GM12874 (cell line): Measurements from ENCODE around the gene BRAT1.

Source experiments
- TF ChIP-seq, protein P1 (sequence below): IDR thresholded peaks from 2 replicates; pipeline ENCODE4 v1.5.1; 2011; ENCODE audit warnings: low read depth, mild to moderate bottlenecking, control low read depth, low read length, moderate library complexity; ENCODE audit not compliant: insufficient read depth

BRAT1 gene

GRCh38 chr7:2566348-2566889, 11.1 kb upstream of the BRAT1 start:
- TF ChIP-seq, protein P1, sequence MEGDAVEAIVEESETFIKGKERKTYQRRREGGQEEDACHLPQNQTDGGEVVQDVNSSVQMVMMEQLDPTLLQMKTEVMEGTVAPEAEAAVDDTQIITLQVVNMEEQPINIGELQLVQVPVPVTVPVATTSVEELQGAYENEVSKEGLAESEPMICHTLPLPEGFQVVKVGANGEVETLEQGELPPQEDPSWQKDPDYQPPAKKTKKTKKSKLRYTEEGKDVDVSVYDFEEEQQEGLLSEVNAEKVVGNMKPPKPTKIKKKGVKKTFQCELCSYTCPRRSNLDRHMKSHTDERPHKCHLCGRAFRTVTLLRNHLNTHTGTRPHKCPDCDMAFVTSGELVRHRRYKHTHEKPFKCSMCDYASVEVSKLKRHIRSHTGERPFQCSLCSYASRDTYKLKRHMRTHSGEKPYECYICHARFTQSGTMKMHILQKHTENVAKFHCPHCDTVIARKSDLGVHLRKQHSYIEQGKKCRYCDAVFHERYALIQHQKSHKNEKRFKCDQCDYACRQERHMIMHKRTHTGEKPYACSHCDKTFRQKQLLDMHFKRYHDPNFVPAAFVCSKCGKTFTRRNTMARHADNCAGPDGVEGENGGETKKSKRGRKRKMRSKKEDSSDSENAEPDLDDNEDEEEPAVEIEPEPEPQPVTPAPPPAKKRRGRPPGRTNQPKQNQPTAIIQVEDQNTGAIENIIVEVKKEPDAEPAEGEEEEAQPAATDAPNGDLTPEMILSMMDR, result no peak

GRCh38 chr7:2564970-2565540, 9.7 kb upstream of the BRAT1 start:
- TF ChIP-seq, protein P1, result no peak

- TF ChIP-seq, protein P1, result no peak
These were observed 4.1 kb upstream of the BRAT1 start for GRCh38 chr7:2559283-2559950.

GRCh38 chr7:2558629-2559282, 3.4 kb upstream of the BRAT1 start, which contains the start of gene IQCE:
TSS of gene IQCE (plus strand) at chr7:2558979. CDS start at chr7:2559182, 203 bp downstream.
- TF ChIP-seq, protein P1, result no peak

DNA sequence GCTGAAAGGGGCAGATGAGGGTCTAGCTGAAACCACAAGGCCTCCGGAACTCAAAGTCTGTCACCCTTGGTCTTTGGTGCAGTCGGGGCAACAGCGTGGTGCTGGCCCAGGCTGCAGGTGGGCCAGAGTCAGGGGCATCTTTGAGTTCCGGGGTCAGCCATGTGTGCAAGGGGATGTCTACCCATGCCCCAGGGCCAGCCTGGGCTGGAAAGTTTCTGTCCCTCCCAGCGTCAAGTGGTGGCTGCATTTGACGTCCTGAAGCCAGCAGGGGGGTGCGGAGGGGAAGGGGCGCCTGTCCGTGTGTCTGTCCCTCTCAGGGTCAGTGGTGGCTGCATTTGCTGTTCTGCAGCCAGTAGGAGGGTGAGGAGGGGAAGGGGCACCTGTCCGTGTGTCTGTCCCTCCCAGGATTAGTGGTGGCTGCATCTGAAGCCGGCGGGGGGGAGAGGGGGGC, 638 bp downstream of the BRAT1 start:
- TF ChIP-seq, protein P1, result peak; percentile 27

DNA sequence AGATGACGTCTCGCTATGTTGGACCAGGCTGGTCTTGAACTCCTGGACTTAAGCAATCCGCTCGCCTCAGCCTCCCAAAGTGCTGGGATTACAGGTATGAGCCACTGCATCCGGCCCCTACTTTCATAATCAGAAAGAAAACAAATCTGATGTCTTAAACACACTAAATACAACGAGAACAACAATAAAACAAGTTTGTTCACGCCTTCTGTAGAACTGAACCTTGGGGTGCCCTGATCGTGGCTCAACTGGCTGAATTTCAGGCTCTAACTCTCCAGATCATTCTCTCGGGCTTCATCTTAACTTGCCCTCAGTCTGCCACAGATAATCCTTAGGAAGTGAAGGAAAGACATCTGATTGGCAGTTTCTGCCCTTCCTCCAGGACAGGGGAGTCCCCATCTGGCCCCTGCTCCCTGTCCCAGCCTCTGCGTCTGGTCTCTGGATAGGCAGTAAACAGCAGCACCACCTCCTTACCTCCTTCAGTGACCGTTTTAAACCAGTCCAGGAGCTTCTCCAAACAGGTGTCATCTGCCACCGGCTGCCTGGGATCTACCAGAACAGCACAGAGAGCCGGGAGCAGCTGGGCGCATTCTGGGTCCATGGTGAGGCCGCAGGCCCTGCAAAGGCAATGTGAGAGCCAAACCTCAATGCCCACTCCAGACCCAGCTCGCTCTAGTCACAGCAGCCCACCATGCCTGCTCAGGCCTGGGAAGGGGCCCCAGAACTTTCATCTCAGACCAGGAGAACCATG, 1.3 kb downstream of the BRAT1 start:
- TF ChIP-seq, protein P1, result no peak

GRCh38 chr7:2553108-2553507, 2.2 kb downstream of the BRAT1 start:
- TF ChIP-seq, protein P1, result no peak
